ENCODE results near the gene NUP62CL.
"Not testable (repeated sequence)": the region's sequence is repeated elsewhere in the genome, so short reads cannot be mapped to it uniquely, and the experiment has no call there.

The NUP62CL gene

DNA sequence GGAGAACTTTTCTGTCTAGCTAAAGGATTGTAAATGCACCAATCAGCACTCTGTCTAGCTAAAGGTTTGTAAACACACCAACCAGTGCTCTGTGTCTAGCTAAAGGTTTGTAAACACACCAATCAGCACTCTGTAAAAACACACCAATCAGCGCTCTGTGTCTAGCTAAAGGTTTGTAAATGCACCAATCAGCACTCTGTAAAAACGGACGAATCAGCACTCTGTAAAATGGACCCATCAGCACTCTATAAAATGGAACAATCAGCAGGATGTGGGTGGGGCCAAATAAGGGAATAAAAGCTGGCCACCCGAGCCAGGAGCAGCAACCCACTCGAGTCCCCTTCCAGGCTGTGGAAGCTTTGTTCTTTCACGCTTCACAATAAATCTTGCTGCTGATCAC lies 8.2 kb downstream of the NUP62CL start:
- not testable (repeated sequence) for H3K4me3 ChIP-seq (ENCODE audit: low read length in 2 of 2); H3K9me3 ChIP-seq (ENCODE audit: control insufficient read depth in 2 of 2, low read length in 2 of 2); H3K36me3 ChIP-seq (ENCODE audit: control insufficient read depth in 2 of 2, insufficient read depth in 2 of 2, low read length in 2 of 2); H3K9ac ChIP-seq (ENCODE audit: low read length in 2 of 2); H3K27me3 ChIP-seq (ENCODE audit: control insufficient read depth in 1 of 2, insufficient read depth in 2 of 2, low read length in 2 of 2); H3K27ac ChIP-seq (ENCODE audit: low read length); H3K4me1 ChIP-seq (ENCODE audit: control insufficient read depth, insufficient read depth, low read length)

DNA sequence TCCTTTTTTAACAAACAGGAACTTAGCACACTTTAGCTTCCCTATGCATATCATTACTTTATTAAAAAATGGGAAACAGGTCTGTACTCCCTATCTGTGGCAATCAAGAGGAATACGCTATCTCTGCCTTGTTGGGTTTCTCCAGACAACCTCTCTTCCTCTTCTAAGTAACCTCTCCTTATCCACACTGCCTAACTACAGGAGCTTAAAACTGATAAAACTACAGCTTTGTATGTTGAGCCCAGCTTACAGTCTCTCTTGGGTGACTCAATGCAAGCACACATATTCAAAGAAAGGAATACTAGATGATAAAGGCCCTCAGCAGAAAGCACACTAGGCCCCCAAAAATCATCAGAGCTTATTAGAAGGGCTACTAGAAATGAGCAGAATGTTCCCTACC lies 8.9 kb downstream of the NUP62CL start:
- H3K4me1 ChIP-seq (ENCODE audit: control insufficient read depth, insufficient read depth, low read length), result no peaks in the 10 kb centered on the region
- H3K27me3 ChIP-seq (ENCODE audit: control insufficient read depth in 1 of 2, insufficient read depth in 2 of 2, low read length in 2 of 2), result no peaks in the 10 kb centered on the region
- H3K9ac ChIP-seq (ENCODE audit: low read length in 2 of 2), result no peak overlapping the region
- no peaks in the 10 kb centered on the region for H3K9me3 ChIP-seq (ENCODE audit: control insufficient read depth in 2 of 2, low read length in 2 of 2)
- no peak overlapping the region for H3K4me3 ChIP-seq (ENCODE audit: low read length in 2 of 2)
- H3K36me3 ChIP-seq (ENCODE audit: control insufficient read depth in 2 of 2, insufficient read depth in 2 of 2, low read length in 2 of 2), result no peaks in the 10 kb centered on the region
- H3K27ac ChIP-seq (ENCODE audit: low read length), result no peak overlapping the region

DNA sequence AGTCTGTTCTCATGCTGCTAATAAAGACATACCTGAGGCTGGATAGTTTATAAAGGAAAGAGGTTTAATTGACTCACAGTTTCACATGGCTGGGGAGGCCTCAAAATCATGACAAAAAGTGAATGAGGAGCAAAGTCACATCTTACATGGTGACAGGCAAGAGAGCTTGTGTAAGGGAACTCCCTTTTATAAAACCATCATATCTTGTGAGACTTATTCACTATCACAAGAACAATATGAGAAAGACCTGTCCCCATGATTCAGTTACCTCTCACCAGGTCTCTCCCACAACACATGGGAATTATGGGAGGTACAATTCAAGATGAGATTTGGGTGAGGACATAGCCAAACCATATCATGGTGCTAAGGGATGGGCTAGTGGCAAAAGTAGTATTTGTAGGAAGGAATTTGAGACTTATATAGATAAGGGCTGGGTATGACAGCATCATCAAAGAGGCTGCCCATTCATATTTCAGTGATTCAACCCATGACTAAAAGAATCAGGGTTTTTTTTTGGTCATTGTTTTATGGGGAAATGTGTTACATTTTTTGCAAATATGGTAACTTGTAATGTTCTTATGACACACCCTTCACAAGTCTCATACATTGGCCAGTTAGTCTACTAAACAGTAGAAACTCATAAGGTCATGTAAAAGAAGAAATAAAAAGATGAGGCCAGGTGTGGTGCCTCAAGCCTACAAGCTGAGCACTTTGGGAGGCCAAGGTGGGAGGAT lies 34.7 kb downstream of the NUP62CL start:
- no peaks in the 10 kb centered on the region for H3K9me3 ChIP-seq (ENCODE audit: control insufficient read depth in 2 of 2, low read length in 2 of 2)
- H3K4me1 ChIP-seq (ENCODE audit: control insufficient read depth, insufficient read depth, low read length), result no peaks in the 10 kb centered on the region
- no peak overlapping the region for H3K9ac ChIP-seq (ENCODE audit: low read length in 2 of 2)
- H3K4me3 ChIP-seq (ENCODE audit: low read length in 2 of 2), result no peak overlapping the region
- no peaks in the 10 kb centered on the region for H3K36me3 ChIP-seq (ENCODE audit: control insufficient read depth in 2 of 2, insufficient read depth in 2 of 2, low read length in 2 of 2)
- no peaks in the 10 kb centered on the region for H3K27me3 ChIP-seq (ENCODE audit: control insufficient read depth in 1 of 2, insufficient read depth in 2 of 2, low read length in 2 of 2)
- no peak overlapping the region for H3K27ac ChIP-seq (ENCODE audit: low read length)

DNA sequence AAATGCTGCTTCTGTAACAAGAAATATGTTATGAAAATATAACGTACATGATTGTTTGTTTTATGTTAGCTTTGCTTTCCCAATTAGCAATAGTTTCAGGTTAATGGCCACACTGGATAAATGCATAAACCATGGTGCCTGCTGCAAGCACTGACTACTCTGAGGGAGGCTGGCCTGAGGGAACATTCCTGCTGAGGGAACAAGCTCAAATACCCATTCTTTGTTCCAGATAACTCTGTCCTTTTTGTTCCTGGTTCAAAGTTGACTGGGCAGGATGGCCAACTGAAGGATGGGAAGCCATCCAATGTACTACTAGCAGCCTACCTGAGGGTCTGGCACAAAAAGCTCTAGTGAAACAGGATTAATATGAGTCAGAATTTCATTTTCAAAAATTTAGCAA lies 37.5 kb downstream of the NUP62CL start:
- Histone ChIP-seq H3K27ac (ENCODE audit: low read length) (no peak overlapping the region), H3K27me3 (ENCODE audit: control insufficient read depth in 1 of 2, insufficient read depth in 2 of 2, low read length in 2 of 2) (no peaks in the 10 kb centered on the region), H3K4me1 (ENCODE audit: control insufficient read depth, insufficient read depth, low read length) (no peaks in the 10 kb centered on the region), H3K9me3 (ENCODE audit: control insufficient read depth in 2 of 2, low read length in 2 of 2) (no peaks in the 10 kb centered on the region), H3K36me3 (ENCODE audit: control insufficient read depth in 2 of 2, insufficient read depth in 2 of 2, low read length in 2 of 2) (no peaks in the 10 kb centered on the region), H3K4me3 (ENCODE audit: low read length in 2 of 2) (no peak overlapping the region), H3K9ac (ENCODE audit: low read length in 2 of 2) (no peak overlapping the region)

DNA sequence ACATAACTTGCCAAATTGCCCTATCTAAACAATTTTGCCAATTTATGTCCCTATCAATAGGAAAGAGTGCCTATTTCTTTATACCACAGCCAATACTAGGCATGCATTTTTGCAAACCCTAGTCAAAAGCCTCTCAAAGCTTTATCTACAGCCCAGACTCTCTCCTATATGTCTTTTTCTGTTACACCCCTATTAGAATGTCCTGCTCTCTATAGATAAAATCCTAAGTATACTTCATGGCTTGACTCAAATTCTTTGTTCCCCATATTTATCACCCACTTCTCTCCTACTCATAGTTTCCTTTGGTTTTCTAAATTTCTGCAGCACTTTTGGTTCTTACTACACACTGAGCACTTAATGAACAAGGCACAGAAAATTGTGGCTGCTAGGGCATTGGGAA lies 38.0 kb downstream of the NUP62CL start:
- Histone ChIP-seq H3K4me3 (ENCODE audit: low read length in 2 of 2) (no peak overlapping the region), H3K36me3 (ENCODE audit: control insufficient read depth in 2 of 2, insufficient read depth in 2 of 2, low read length in 2 of 2) (no peaks in the 10 kb centered on the region), H3K27ac (ENCODE audit: low read length) (no peak overlapping the region), H3K4me1 (ENCODE audit: control insufficient read depth, insufficient read depth, low read length) (no peaks in the 10 kb centered on the region), H3K9ac (ENCODE audit: low read length in 2 of 2) (no peak overlapping the region), H3K27me3 (ENCODE audit: control insufficient read depth in 1 of 2, insufficient read depth in 2 of 2, low read length in 2 of 2) (no peaks in the 10 kb centered on the region), H3K9me3 (ENCODE audit: control insufficient read depth in 2 of 2, low read length in 2 of 2) (no peaks in the 10 kb centered on the region)

DNA sequence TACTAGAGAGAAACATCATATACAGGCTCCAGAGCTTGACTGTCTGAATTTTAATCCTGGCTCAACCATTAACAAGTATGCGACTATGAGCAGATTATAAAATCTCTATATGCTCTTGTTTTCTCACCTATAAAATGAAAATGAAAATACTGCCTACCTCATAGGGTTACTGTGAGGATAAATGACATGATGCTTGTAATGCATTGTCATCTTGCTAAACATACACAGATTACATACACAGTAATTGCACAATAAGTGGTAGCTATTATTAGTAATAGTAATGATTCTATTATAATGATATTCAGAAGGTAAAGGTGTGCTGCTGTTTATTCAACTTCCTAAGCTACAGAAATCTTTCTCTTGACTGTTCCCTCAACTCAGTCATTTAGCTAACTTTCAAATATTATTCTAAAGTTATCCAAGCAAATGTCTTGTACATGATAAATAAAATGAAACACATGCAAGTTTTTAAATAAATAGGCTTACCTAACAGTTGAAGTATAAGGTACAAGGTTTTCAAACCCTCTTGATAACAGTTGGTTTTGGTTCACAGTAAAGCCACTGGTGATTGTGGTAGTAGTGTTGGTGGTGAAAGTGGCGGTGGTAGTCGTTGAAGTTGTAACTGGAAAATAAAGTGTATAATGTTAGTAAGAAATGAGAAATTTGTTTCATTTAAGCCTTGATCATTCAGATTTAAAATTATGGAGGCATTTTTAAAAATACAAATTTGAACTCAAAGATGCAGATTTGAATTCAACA lies 38.9 kb downstream of the NUP62CL start:
- Histone ChIP-seq H3K27ac (ENCODE audit: low read length) (no peak overlapping the region), H3K36me3 (ENCODE audit: control insufficient read depth in 2 of 2, insufficient read depth in 2 of 2, low read length in 2 of 2) (no peaks in the 10 kb centered on the region), H3K4me1 (ENCODE audit: control insufficient read depth, insufficient read depth, low read length) (no peaks in the 10 kb centered on the region), H3K9ac (ENCODE audit: low read length in 2 of 2) (no peak overlapping the region), H3K27me3 (ENCODE audit: control insufficient read depth in 1 of 2, insufficient read depth in 2 of 2, low read length in 2 of 2) (no peaks in the 10 kb centered on the region), H3K9me3 (ENCODE audit: control insufficient read depth in 2 of 2, low read length in 2 of 2) (no peaks in the 10 kb centered on the region), H3K4me3 (ENCODE audit: low read length in 2 of 2) (no peak overlapping the region)

DNA sequence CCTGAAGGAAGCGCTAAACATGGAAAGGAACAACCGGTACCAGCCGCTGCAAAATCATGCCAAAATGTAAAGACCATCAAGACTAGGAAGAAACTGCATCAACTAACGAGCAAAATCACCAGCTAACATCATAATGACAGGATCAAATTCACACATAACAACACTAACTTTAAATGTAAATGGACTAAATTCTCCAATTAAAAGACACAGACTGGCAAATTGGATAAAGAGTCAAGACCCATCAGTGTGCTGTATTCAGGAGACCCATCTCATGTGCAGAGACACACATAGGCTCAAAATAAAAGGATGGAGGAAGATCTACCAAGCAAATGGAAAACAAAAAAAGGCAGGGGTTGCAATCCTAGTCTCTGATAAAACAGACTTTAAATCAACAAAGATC lies 48.6 kb downstream of the NUP62CL start:
- not testable (repeated sequence) for H3K36me3 ChIP-seq (ENCODE audit: control insufficient read depth in 2 of 2, insufficient read depth in 2 of 2, low read length in 2 of 2); H3K4me3 ChIP-seq (ENCODE audit: low read length in 2 of 2); H3K27ac ChIP-seq (ENCODE audit: low read length); H3K9me3 ChIP-seq (ENCODE audit: control insufficient read depth in 2 of 2, low read length in 2 of 2); H3K9ac ChIP-seq (ENCODE audit: low read length in 2 of 2); H3K27me3 ChIP-seq (ENCODE audit: control insufficient read depth in 1 of 2, insufficient read depth in 2 of 2, low read length in 2 of 2); H3K4me1 ChIP-seq (ENCODE audit: control insufficient read depth, insufficient read depth, low read length)

DNA sequence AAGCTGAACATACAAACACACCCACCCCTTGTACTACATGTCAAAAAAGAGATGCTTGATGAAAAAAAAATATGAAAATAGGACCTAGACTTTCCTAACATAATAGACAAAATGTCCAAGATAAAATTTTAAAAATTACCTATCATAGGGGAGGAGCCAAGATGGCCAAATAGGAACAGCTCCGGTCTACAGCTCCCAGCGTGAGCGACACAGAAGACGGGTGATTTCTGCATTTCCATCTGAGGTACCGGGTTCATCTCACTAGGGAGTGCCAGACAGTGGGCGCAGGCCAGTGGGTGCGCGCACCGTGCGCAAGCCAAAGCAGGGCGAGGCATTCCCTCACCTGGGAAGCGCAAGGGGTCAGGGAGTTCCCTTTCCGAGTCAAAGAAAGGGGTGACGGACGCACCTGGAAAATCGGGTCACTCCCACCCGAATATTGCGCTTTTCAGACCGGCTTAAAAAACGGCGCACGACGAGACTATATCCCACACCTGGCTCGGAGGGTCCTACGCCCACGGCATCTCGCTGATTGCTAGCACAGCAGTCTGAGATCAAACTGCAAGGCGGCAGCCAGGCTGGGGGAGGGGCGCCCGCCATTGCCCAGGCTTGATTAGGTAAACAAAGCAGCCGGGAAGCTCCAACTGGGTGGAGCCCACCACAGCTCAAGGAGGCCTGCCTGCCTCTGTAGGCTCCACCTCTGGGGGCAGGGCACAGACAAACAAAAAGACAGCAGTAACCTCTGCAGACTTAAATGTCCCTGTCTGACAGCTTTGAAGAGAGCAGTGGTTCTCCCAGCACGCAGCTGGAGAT lies 50.4 kb downstream of the NUP62CL start:
- H3K9me3 ChIP-seq (ENCODE audit: control insufficient read depth in 2 of 2, low read length in 2 of 2); H3K27ac ChIP-seq (ENCODE audit: low read length); H3K9ac ChIP-seq (ENCODE audit: low read length in 2 of 2); H3K4me1 ChIP-seq (ENCODE audit: control insufficient read depth, insufficient read depth, low read length); H3K27me3 ChIP-seq (ENCODE audit: control insufficient read depth in 1 of 2, insufficient read depth in 2 of 2, low read length in 2 of 2); H3K4me3 ChIP-seq (ENCODE audit: low read length in 2 of 2); H3K36me3 ChIP-seq (ENCODE audit: control insufficient read depth in 2 of 2, insufficient read depth in 2 of 2, low read length in 2 of 2): not testable (repeated sequence)

DNA sequence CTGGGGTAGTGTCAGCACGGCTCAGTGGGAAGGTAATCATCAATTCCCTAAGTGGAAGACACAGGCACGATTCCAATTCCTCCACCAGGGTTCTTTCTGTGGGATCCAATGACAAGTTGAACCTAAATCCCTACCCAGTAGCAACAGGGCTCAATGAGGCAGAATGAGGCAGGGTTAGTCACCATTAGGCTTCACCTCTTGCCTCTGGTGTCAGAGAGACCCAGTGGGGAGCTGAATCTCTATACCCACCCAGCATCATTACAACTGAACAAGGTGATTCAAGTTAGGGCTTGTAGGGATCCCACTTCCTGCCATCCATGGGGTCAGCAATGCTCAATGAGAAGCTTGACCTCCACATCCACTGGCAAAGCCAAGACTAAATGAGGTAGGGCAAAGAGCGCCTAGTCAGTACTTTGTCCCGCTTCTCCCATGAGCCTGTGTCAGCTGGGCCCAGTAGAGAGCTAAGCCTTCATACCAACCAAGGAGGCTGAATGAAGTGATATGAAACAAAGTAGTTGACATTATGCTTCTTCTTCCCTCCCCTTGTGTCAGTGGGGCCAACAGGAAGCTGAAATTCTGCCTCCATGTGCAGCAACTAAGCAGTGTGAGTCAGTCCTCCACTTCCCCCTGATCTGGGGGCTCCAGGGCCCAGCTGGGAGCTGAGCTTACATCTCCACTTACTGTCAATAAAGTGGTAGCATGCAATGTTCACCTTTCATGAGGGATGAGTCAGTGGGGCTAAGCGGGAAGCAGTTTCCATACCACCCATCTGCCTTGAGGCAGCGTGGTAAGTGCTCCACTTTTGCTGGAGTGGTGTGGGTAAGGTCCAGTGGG lies 51.2 kb downstream of the NUP62CL start:
- H3K27ac ChIP-seq (ENCODE audit: low read length), result no peak overlapping the region
- no peak overlapping the region for H3K9ac ChIP-seq (ENCODE audit: low read length in 2 of 2)
- no peaks in the 10 kb centered on the region for H3K4me1 ChIP-seq (ENCODE audit: control insufficient read depth, insufficient read depth, low read length)
- peaks cover 0 to 9% of the 10 kb centered on the region in 2 donors for H3K27me3 ChIP-seq (ENCODE audit: control insufficient read depth in 1 of 2, insufficient read depth in 2 of 2, low read length in 2 of 2)
- no peaks in the 10 kb centered on the region for H3K36me3 ChIP-seq (ENCODE audit: control insufficient read depth in 2 of 2, insufficient read depth in 2 of 2, low read length in 2 of 2)
- H3K4me3 ChIP-seq (ENCODE audit: low read length in 2 of 2), result no peak overlapping the region
- peaks cover 0 to 4% of the 10 kb centered on the region in 2 donors for H3K9me3 ChIP-seq (ENCODE audit: control insufficient read depth in 2 of 2, low read length in 2 of 2)

DNA sequence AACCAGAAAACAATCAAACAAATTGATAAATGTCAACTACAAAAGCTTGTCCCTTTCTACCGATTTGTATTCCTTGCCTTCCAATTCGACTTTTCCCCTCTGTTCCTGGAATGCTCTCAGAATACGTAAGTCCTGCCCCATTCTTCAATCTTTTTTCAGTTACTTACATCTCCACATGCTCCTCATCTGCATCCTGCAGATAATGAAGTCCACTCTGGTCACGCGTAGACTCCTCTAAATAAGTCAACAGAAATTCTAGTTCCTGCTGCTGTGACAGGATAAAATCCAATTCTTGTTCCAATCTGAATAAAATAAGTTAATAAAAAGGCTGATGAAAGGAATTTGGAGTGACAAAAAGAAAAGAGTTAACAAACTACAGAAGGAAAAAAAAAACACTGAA lies 53.2 kb downstream of the NUP62CL start:
- no peaks in the 10 kb centered on the region for H3K4me1 ChIP-seq (ENCODE audit: control insufficient read depth, insufficient read depth, low read length)
- no peaks in the 10 kb centered on the region for H3K36me3 ChIP-seq (ENCODE audit: control insufficient read depth in 2 of 2, insufficient read depth in 2 of 2, low read length in 2 of 2)
- H3K9ac ChIP-seq (ENCODE audit: low read length in 2 of 2), result no peak overlapping the region
- peaks cover 0 to 9% of the 10 kb centered on the region in 2 donors for H3K27me3 ChIP-seq (ENCODE audit: control insufficient read depth in 1 of 2, insufficient read depth in 2 of 2, low read length in 2 of 2)
- no peak overlapping the region for H3K27ac ChIP-seq (ENCODE audit: low read length)
- no peak overlapping the region for H3K4me3 ChIP-seq (ENCODE audit: low read length in 2 of 2)
- H3K9me3 ChIP-seq (ENCODE audit: control insufficient read depth in 2 of 2, low read length in 2 of 2), result peaks cover 0 to 4% of the 10 kb centered on the region in 2 donors

Measured in stomach smooth muscle (tissue), 2 donors.